HepG2 (cell line): ENCODE results near the gene FRMPD3. TPM values are rescaled to one million over a fixed set of nuclear protein-coding genes. Genes with fewer than 3 reads are reported as not detected.

Source experiments
- ATAC-seq: fragments of 200-7000 bp; cut with Tn5 transposase; 3 replicates; pipeline ENCODE4 v1.9.1; 2020; ENCODE audit warnings: mild to moderate bottlenecking, moderate library complexity
- BruUV-seq: library from RNA; stranded (reverse); fragments of 400-500 nt; replicated peaks from 2 replicates; lab custom pipeline; 2021; lab: Mats Ljungman, UMichigan
- CTCF ChIA-PET: fragments of 300-600 bp; formaldehyde crosslinking; extraction: SDS; loops from one replicate; lab custom pipeline; 2021; ENCODE audit warnings: low total read pairs, inconsistent platforms, low intra/inter-chr PET ratio; lab: Yijun Ruan, JAX
- POLR2A ChIA-PET: fragments of 350-600 bp; sonication (Branson Sonifier 250); formaldehyde crosslinking; loops from one replicate; lab custom pipeline; 2020; ENCODE audit warnings: antibody characterized with exemption, inconsistent platforms; lab: Yijun Ruan, JAX
- DNase-seq: peaks from one replicate; pipeline ENCODE4 v3.0.0-alpha.2; 2015; ENCODE audit warnings: low spot score
- FAIRE-seq: peaks from 3 replicates; lab custom pipeline; 2011; peaks lifted over from hg19 to GRCh38; lab: Jason Lieb, UNC
- H2AFZ ChIP-seq: one replicate; pipeline ENCODE4 v1.6.1; 2011; ENCODE audit warnings: low read length, inconsistent platforms
- H3K27ac ChIP-seq: fragments of 300-600 bp; 3 replicates; pipeline ENCODE4 v1.8.0; 2011; ENCODE audit warnings: mixed run types, mild to moderate bottlenecking, mixed read lengths, low read length, inconsistent platforms; ENCODE audit not compliant: insufficient read depth; ENCODE audit errors: extremely low read length
- H3K27me3 ChIP-seq, 2 experiments: fragments of 200-600 bp in 1 of 2; 2 replicates in 1 of 2; 3 replicates in 1 of 2; pipeline versions ENCODE4 v1.6.0 to v1.8.0; 2011; ENCODE audit warnings: low read length in 2 of 2, mild to moderate bottlenecking in 2 of 2, moderate library complexity in 2 of 2, inconsistent platforms in 1 of 2; ENCODE audit not compliant: insufficient read depth in 2 of 2, control insufficient read depth in 1 of 2
- H3K36me3 ChIP-seq, 2 experiments: fragments of 200-600 bp in 1 of 2; replicated peaks in 1 of 2; 2 replicates in 1 of 2; 3 replicates in 1 of 2; pipeline versions ENCODE4 v1.5.1 to v1.8.0; 2011; ENCODE audit warnings: low read length in 2 of 2, inconsistent platforms in 1 of 2; ENCODE audit not compliant: insufficient read depth in 2 of 2, control insufficient read depth in 1 of 2
- H3K4me1 ChIP-seq: 2 replicates; pipeline ENCODE4 v1.5.1; 2012; ENCODE audit warnings: low read length, inconsistent platforms; ENCODE audit not compliant: insufficient read depth
- H3K4me2 ChIP-seq: 2 replicates; pipeline ENCODE4 v1.6.0; 2011; ENCODE audit warnings: low read depth, low read length, inconsistent platforms
- H3K4me3 ChIP-seq, 3 experiments: fragments of 200-600 bp in 1 of 3; sonication (generic), shearing (Covaris generic) in 1 of 3; replicated peaks in 1 of 3; 2 replicates each; pipeline ENCODE4 v1.5.1; 2011 to 2016; ENCODE audit warnings: low read length in 3 of 3, inconsistent platforms in 2 of 3, low read depth in 2 of 3, mild to moderate bottlenecking in 2 of 3, control low read depth in 1 of 3, mixed read lengths in 1 of 3; ENCODE audit not compliant: insufficient read depth in 1 of 3
- H3K79me2 ChIP-seq: one replicate; pipeline ENCODE4 v1.6.1; 2011; ENCODE audit warnings: low read length, inconsistent platforms; ENCODE audit not compliant: insufficient read depth
- H3K9ac ChIP-seq: 2 replicates; pipeline ENCODE4 v1.6.0; 2011; ENCODE audit warnings: mild to moderate bottlenecking, low read depth, low read length, inconsistent platforms; ENCODE audit not compliant: insufficient read depth
- H3K9me3 ChIP-seq: 2 replicates; pipeline ENCODE4 v1.5.1; 2012; ENCODE audit warnings: mild to moderate bottlenecking, low read length
- H4K20me1 ChIP-seq: 2 replicates; pipeline ENCODE4 v1.6.0; 2011; ENCODE audit warnings: inconsistent platforms, mild to moderate bottlenecking, low read length, moderate library complexity; ENCODE audit not compliant: insufficient read depth
- BCL3 ChIP-seq: sonication (generic); formaldehyde crosslinking; IDR thresholded peaks from 2 replicates; pipeline ENCODE4 v1.5.1; 2020; ENCODE audit warnings: mild to moderate bottlenecking, missing genetic modification reagents, moderate library complexity
- GATAD1 ChIP-seq: IDR thresholded peaks from 2 replicates; pipeline ENCODE4 v1.6.1; 2016; ENCODE audit warnings: missing genetic modification reagents, missing compliant biosample characterization
- HDAC2 ChIP-seq: sonication (generic); formaldehyde crosslinking; IDR thresholded peaks from 2 replicates; pipeline ENCODE4 v1.4.0; 2020; ENCODE audit warnings: missing genetic modification reagents
- KAT7 ChIP-seq: IDR thresholded peaks from 2 replicates; pipeline ENCODE4 v1.6.1; 2018; ENCODE audit warnings: borderline replicate concordance, missing compliant biosample characterization
- MAZ ChIP-seq, 2 experiments: sonication (generic) in 1 of 2; formaldehyde crosslinking in 1 of 2; IDR thresholded peaks; 2 replicates each; pipeline versions ENCODE4 v1.5.0 to v1.6.1; 2012 to 2020; ENCODE audit warnings: low read depth in 2 of 2, mild to moderate bottlenecking in 2 of 2, borderline replicate concordance in 1 of 2, improper control_type of control experiment in 1 of 2, low read length in 1 of 2, missing genetic modification reagents in 1 of 2, moderate library complexity in 1 of 2
- MZF1 ChIP-seq: sonication (generic); formaldehyde crosslinking; IDR thresholded peaks from 2 replicates; pipeline ENCODE4 v1.8.1; 2023; ENCODE audit warnings: mild to moderate bottlenecking, missing genetic modification reagents, borderline replicate concordance
- NR2F1 ChIP-seq, 2 experiments: fragments of 450-650 bp in 1 of 2; formaldehyde crosslinking in 1 of 2; IDR thresholded peaks; 2 replicates each; pipeline versions ENCODE4 v1.5.0 to v1.6.1; 2016 to 2020; ENCODE audit warnings: mild to moderate bottlenecking in 1 of 2, missing compliant biosample characterization in 1 of 2, missing genetic modification reagents in 1 of 2, moderate library complexity in 1 of 2
- PHF5A ChIP-seq: IDR thresholded peaks from one replicate; pipeline ENCODE4 v1.6.1; 2018; ENCODE audit warnings: low read depth, missing genetic modification reagents; ENCODE audit not compliant: unreplicated experiment
- PHF8 ChIP-seq: sonication (generic); formaldehyde crosslinking; IDR thresholded peaks from 2 replicates; pipeline ENCODE4 v1.5.0; 2020; ENCODE audit warnings: missing genetic modification reagents
- RBM39 ChIP-seq: fragments of 200-400 bp; formaldehyde crosslinking; IDR thresholded peaks from one replicate; pipeline ENCODE4 v1.6.1; 2018; ENCODE audit warnings: antibody characterized with exemption, mild to moderate bottlenecking, low read depth, low read length; ENCODE audit not compliant: poor library complexity, severe bottlenecking
- STAG1 ChIP-seq: sonication (generic); formaldehyde crosslinking; IDR thresholded peaks from 2 replicates; pipeline ENCODE4 v1.4.0; 2020; ENCODE audit warnings: missing genetic modification reagents
- ZFP36L1 ChIP-seq: sonication (generic); formaldehyde crosslinking; IDR thresholded peaks from 2 replicates; pipeline ENCODE4 v1.8.0; 2022; ENCODE audit warnings: mild to moderate bottlenecking, missing genetic modification reagents, moderate library complexity
- ZNF180 ChIP-seq: sonication (generic); formaldehyde crosslinking; IDR thresholded peaks from 2 replicates; pipeline ENCODE4 v1.4.0; 2020; ENCODE audit warnings: low read depth, missing genetic modification reagents, borderline replicate concordance
- ZNF3 ChIP-seq: IDR thresholded peaks from 2 replicates; pipeline ENCODE4 v1.7.0; 2017; ENCODE audit warnings: inconsistent platforms
- ZNF484 ChIP-seq: sonication (generic); formaldehyde crosslinking; IDR thresholded peaks from 2 replicates; pipeline ENCODE4 v1.5.1; 2020; ENCODE audit warnings: mild to moderate bottlenecking, low read depth, missing genetic modification reagents, borderline replicate concordance
- ZNF709 ChIP-seq: sonication (generic); formaldehyde crosslinking; IDR thresholded peaks from 2 replicates; pipeline ENCODE4 v1.5.0; 2020; ENCODE audit warnings: mild to moderate bottlenecking, missing genetic modification reagents
- WGBS: methylation state at CpG from one replicate; pipeline ENCODE4 v1.1.6; 2017; ENCODE audit warnings: low lambda C conversion rate; 5-methylcytosine and 5-hydroxymethylcytosine counted together
- in situ Hi-C: cut with HindIII; loops from 2 replicates; pipeline ENCODE4 v1.10.0; 2017; ENCODE audit warnings: low pct_unique_long_range_greater_than_20kb; ENCODE audit not compliant: extremely low pct_ligation_motif_present
- intact Hi-C: fragments of 100-400 bp; cut with micrococcal nuclease; formaldehyde crosslinking; loops from one replicate; pipeline ENCODE4 v1.10.0; 2022; ENCODE audit not compliant: unreplicated experiment
- polyA plus RNA-seq, 8 experiments: library from polyadenylated mRNA; depleted of rRNA in 3 of 8; stranded (reverse) in 7 of 8; unstranded in 1 of 8; fragments of >200 nt; fragmentation: Illumina TruSeq in 4 of 8; extraction: Trizol in 4 of 8; gene quantifications; 2 replicates each; pipeline versions ENCODE4 v1.2.1 to v1.2.3, GENCODE V29; 2011 to 2016; ENCODE audit warnings: low read depth in 4 of 8, missing spikeins in 1 of 8, mixed read lengths in 1 of 8; ENCODE audit not compliant: insufficient read depth in 1 of 8
- total RNA-seq, 5 experiments: library from RNA; depleted of rRNA; stranded (reverse); fragments of >200 nt; fragmentation: Illumina TruSeq; extraction: Trizol; gene quantifications; 2 replicates each; pipeline ENCODE4 v1.2.3, GENCODE V29; 2016; ENCODE audit warnings: low read depth in 1 of 5
- TF ChIP-seq, protein P1 (sequence below): sonication (generic); formaldehyde crosslinking; IDR thresholded peaks from 2 replicates; pipeline ENCODE4 v1.5.0; 2020; ENCODE audit warnings: missing genetic modification reagents
- TF ChIP-seq, protein P2 (sequence below): sonication (generic); formaldehyde crosslinking; IDR thresholded peaks from 2 replicates; pipeline ENCODE4 v1.9.0; 2021; ENCODE audit warnings: missing genetic modification reagents, borderline replicate concordance

FRMPD3 gene
- total and polyA plus RNA-seq, 2 of the 13 experiments (the other 11 are each of a cell fraction or from before 2014, with no cell fraction given), result not detected

GRCh38 chrX:107450823-107451509 lies 1.5 kb downstream of the FRMPD3 start:
- no peak for ATAC-seq
- no peaks in the 10 kb centered on the region for H3K9me3 ChIP-seq
- no peak for DNase-seq
- no peak overlapping the region for H3K27ac ChIP-seq
- POLR2A ChIA-PET, result no interaction called here
- H3K4me3 ChIP-seq, result no peak overlapping the region
- H4K20me1 ChIP-seq, result no peaks in the 10 kb centered on the region
- no TSS peak for BruUV-seq
- in situ Hi-C loops (no loop called here), intact Hi-C loops (no loop called here)
- WGBS, result no CpG with 5 or more reads among the region's 19 CpGs
- TF ChIP-seq GATAD1 (no peak), STAG1 (no peak), HDAC2 (CRISPR knock-in tag) (no peak), ZNF484 (no peak), ZNF709 (no peak), KAT7 (CRISPR knock-in tag) (no peak), MZF1 (CRISPR knock-in tag) (no peak), MAZ (IDR thresholded peaks at IDR 0.05; ENCODE audit: borderline replicate concordance, low read depth, low read length) (no peak), MAZ (CRISPR knock-in tag; IDR thresholded peaks at IDR 0.05; ENCODE audit: low read depth) (no peak), PHF8 (CRISPR knock-in tag) (no peak), ZNF180 (no peak), NR2F1 (CRISPR knock-in tag; IDR thresholded peaks at IDR 0.05) (no peak), ZFP36L1 (CRISPR knock-in tag) (no peak), ZNF3 (CRISPR knock-in tag) (no peak), PHF5A (CRISPR knock-in tag) (no peak), RBM39 (no peak), BCL3 (CRISPR knock-in tag) (no peak)
- TF ChIP-seq, protein P1, sequence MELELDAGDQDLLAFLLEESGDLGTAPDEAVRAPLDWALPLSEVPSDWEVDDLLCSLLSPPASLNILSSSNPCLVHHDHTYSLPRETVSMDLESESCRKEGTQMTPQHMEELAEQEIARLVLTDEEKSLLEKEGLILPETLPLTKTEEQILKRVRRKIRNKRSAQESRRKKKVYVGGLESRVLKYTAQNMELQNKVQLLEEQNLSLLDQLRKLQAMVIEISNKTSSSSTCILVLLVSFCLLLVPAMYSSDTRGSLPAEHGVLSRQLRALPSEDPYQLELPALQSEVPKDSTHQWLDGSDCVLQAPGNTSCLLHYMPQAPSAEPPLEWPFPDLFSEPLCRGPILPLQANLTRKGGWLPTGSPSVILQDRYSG (CRISPR knock-in tag), result no peak
- TF ChIP-seq, protein P2, sequence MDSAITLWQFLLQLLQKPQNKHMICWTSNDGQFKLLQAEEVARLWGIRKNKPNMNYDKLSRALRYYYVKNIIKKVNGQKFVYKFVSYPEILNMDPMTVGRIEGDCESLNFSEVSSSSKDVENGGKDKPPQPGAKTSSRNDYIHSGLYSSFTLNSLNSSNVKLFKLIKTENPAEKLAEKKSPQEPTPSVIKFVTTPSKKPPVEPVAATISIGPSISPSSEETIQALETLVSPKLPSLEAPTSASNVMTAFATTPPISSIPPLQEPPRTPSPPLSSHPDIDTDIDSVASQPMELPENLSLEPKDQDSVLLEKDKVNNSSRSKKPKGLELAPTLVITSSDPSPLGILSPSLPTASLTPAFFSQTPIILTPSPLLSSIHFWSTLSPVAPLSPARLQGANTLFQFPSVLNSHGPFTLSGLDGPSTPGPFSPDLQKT (CRISPR knock-in tag), result no peak
- H3K4me2 ChIP-seq, result no peak overlapping the region
- no peak overlapping the region for H2AFZ ChIP-seq
- peaks cover 4 to 24% of the 10 kb centered on the region in 2 experiments; a peak in 3 of 5 replicates for H3K27me3 ChIP-seq
- H3K79me2 ChIP-seq, result no peaks in the 10 kb centered on the region
- no peak for FAIRE-seq
- H3K4me1 ChIP-seq, result peaks cover 12% of the 10 kb centered on the region; the same call in 1 of the 2 replicates
- H3K36me3 ChIP-seq, result no peaks in the 10 kb centered on the region
- CTCF ChIA-PET, result no interaction called here
- H3K9ac ChIP-seq, result no peak overlapping the region
